Gastroesophageal sphincter (tissue), 3 donors: ENCODE data around the gene PPP2R5B.

Source experiments
- CTCF ChIP-seq, 4 experiments: fragments of 200-600 bp in 2 of 4; fragments of 450-650 bp in 2 of 4; sonication (generic) in 1 of 4; IDR thresholded peaks; one replicate each; pipeline ENCODE4 v1.5.1; 2017 to 2019; ENCODE audit warnings: antibody characterized with exemption in 4 of 4, mild to moderate bottlenecking in 2 of 4, moderate library complexity in 2 of 4
- EP300 ChIP-seq: sonication (generic); formaldehyde crosslinking; IDR thresholded peaks from one replicate; pipeline ENCODE4 v1.6.1; 2017; ENCODE audit warnings: antibody characterized with exemption, mild to moderate bottlenecking
- POLR2A ChIP-seq, 2 donors: fragments of 450-650 bp; IDR thresholded peaks; one replicate each; pipeline ENCODE4 v1.6.1; 2017; ENCODE audit warnings: antibody characterized with exemption in 2 of 2, mild to moderate bottlenecking in 2 of 2, moderate library complexity in 1 of 2

GRCh38 chr11:64892411-64892831, 32.1 kb upstream of the PPP2R5B start:
- TF ChIP-seq CTCF (IDR thresholded peaks at IDR 0.05) (no peak), EP300 (no peak), POLR2A (IDR thresholded peaks at IDR 0.05) (no peak)
